ENCODE results near the gene MAP4K2.

The MAP4K2 gene

DNA sequence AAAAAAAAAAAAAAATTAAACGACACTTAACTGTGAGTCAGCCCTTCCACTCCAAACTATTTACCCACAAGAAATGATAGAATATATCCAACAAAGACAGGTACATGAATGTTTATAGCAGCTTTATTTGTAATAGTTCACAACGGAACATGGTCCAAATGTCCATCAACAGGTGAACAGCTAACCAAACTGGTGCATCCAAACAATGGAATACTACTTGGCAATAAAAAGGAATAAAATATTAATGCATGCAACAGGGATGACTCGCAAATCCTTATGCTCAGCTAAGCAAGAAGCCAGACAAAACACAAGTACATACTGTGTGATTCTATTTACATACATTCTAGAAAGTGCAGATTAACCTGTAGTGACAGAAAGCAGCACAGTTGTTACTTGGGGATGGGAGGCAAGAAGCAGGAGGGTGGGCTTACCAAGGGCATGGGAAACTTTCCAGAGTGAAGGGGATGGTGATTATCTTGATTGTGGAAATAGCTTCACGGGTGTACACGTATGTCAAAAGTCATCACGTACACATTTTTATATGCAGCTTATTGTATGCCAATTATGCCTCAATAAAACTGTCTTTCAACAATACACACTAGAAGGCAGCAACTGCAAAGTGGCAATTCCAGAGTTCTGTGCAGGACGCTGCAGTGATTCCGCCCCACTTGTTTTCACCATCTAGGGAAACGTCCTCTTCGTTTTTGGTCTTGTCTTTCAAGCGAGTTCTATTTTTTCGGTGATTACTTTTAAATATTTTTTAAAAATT lies 18.0 kb downstream of the MAP4K2 start:
- Histone ChIP-seq H4K20me1 (ENCODE audit: insufficient read depth, low read length) (no peaks in the 10 kb centered on the region), H3K9me3 (ENCODE audit: insufficient read depth, low read length, severe bottlenecking) (no peaks in the 10 kb centered on the region), H3K4me2 (ENCODE audit: insufficient read depth, low read length) (no peak overlapping the region), H3K27ac (ENCODE audit: low read length) (no peak overlapping the region), H3K27me3 (ENCODE audit: insufficient read depth, low read length, poor library complexity) (no peaks in the 10 kb centered on the region), H3K4me3 (ENCODE audit: low read depth in 1 of 2, low read length in 2 of 2) (no peak overlapping the region), H3K36me3 (ENCODE audit: insufficient read depth, low read length) (no peaks in the 10 kb centered on the region), H3K9ac (ENCODE audit: low read depth, low read length) (no peak overlapping the region), H3K4me1 (ENCODE audit: insufficient read depth, low read length) (peaks cover under 1% of the 10 kb centered on the region), H3K79me2 (ENCODE audit: insufficient read depth, low read length) (no peaks in the 10 kb centered on the region), H2AFZ (ENCODE audit: low read depth, low read length) (no peak overlapping the region)
- DNase-seq, result no peak
- TF ChIP-seq, protein P1, sequence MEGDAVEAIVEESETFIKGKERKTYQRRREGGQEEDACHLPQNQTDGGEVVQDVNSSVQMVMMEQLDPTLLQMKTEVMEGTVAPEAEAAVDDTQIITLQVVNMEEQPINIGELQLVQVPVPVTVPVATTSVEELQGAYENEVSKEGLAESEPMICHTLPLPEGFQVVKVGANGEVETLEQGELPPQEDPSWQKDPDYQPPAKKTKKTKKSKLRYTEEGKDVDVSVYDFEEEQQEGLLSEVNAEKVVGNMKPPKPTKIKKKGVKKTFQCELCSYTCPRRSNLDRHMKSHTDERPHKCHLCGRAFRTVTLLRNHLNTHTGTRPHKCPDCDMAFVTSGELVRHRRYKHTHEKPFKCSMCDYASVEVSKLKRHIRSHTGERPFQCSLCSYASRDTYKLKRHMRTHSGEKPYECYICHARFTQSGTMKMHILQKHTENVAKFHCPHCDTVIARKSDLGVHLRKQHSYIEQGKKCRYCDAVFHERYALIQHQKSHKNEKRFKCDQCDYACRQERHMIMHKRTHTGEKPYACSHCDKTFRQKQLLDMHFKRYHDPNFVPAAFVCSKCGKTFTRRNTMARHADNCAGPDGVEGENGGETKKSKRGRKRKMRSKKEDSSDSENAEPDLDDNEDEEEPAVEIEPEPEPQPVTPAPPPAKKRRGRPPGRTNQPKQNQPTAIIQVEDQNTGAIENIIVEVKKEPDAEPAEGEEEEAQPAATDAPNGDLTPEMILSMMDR (IDR thresholded peaks at IDR 0.05; ENCODE audit: borderline replicate concordance, extremely low read depth, low read length, poor library complexity, severe bottlenecking), result no peak
- ATAC-seq (ENCODE audit: insufficient read depth, low read depth), result no peak

- no peaks in the 10 kb centered on the region for H3K27me3 ChIP-seq (ENCODE audit: insufficient read depth, low read length, poor library complexity)
- H3K27ac ChIP-seq (ENCODE audit: low read length), result peak within 1 kb of the TSS; percentile 96
- H3K79me2 ChIP-seq (ENCODE audit: insufficient read depth, low read length), result peaks cover 51% of the 10 kb centered on the region
- no peaks in the 10 kb centered on the region for H3K9me3 ChIP-seq (ENCODE audit: insufficient read depth, low read length, severe bottlenecking)
- DNase-seq (peak; percentile 100), ATAC-seq (ENCODE audit: insufficient read depth, low read depth) (peak; percentile 92)
- H3K9ac ChIP-seq (ENCODE audit: low read depth, low read length), result peak within 1 kb of the TSS; percentile 97
- peaks cover 45% of the 10 kb centered on the region for H3K4me1 ChIP-seq (ENCODE audit: insufficient read depth, low read length)
- TF ChIP-seq, protein P1 (IDR thresholded peaks at IDR 0.05; ENCODE audit: borderline replicate concordance, extremely low read depth, low read length, poor library complexity, severe bottlenecking), result peak; percentile 26
- no peak for TF ChIP-seq EZH2 (IDR thresholded peaks at IDR 0.05; ENCODE audit: borderline replicate concordance, low read depth, low read length, severe bottlenecking)
- H3K4me2 ChIP-seq (ENCODE audit: insufficient read depth, low read length), result peak within 1 kb of the TSS; percentile 83
- H2AFZ ChIP-seq (ENCODE audit: low read depth, low read length), result peak within 1 kb of the TSS; percentile 86
- peaks cover 39% of the 10 kb centered on the region for H4K20me1 ChIP-seq (ENCODE audit: insufficient read depth, low read length)
- H3K4me3 ChIP-seq (ENCODE audit: low read depth in 1 of 2, low read length in 2 of 2), result peak within 1 kb of the TSS; percentile 82
- peaks cover 39% of the 10 kb centered on the region for H3K36me3 ChIP-seq (ENCODE audit: insufficient read depth, low read length)
These were observed 24.3 kb downstream of the MAP4K2 start, which contains the start of gene SF1 for GRCh38 chr11:64778473-64779298. TSS of gene SF1 (minus strand) at chr11:64778542. CDS start at chr11:64778392, 150 bp downstream.

DNA sequence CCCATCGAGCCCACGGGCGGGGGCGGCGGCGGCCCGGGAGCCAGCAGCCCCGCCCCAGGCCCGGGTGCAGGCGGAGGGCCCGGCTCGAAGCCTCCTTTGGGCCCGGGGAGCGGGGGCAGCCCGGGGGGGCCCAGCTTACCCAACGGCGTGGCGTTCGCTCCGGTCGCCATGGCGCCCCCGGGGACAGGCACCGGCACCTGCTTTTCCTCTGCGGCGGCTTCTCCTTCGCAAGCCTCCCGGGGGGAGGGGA lies 24.9 kb downstream of the MAP4K2 start:
- H3K9me3 ChIP-seq (ENCODE audit: insufficient read depth, low read length, severe bottlenecking), result no peaks in the 10 kb centered on the region
- no peaks in the 10 kb centered on the region for H3K27me3 ChIP-seq (ENCODE audit: insufficient read depth, low read length, poor library complexity)
- H3K79me2 ChIP-seq (ENCODE audit: insufficient read depth, low read length), result peaks cover 56% of the 10 kb centered on the region
- DNase-seq (no peak), ATAC-seq (ENCODE audit: insufficient read depth, low read depth) (no peak)
- peak overlapping the region; percentile 38 for H3K4me2 ChIP-seq (ENCODE audit: insufficient read depth, low read length)
- TF ChIP-seq EZH2 (IDR thresholded peaks at IDR 0.05; ENCODE audit: borderline replicate concordance, low read depth, low read length, severe bottlenecking), result no peak
- TF ChIP-seq, protein P1 (IDR thresholded peaks at IDR 0.05; ENCODE audit: borderline replicate concordance, extremely low read depth, low read length, poor library complexity, severe bottlenecking), result no peak
- peak overlapping the region; percentile 97 for H3K9ac ChIP-seq (ENCODE audit: low read depth, low read length)
- H4K20me1 ChIP-seq (ENCODE audit: insufficient read depth, low read length), result peaks cover 44% of the 10 kb centered on the region
- H3K27ac ChIP-seq (ENCODE audit: low read length), result peak overlapping the region; percentile 91
- H3K4me1 ChIP-seq (ENCODE audit: insufficient read depth, low read length), result peaks cover 51% of the 10 kb centered on the region
- H3K4me3 ChIP-seq (ENCODE audit: low read depth in 1 of 2, low read length in 2 of 2), result peak overlapping the region; percentile 60 to 82; a peak in 3 of 4 replicates
- peaks cover 44% of the 10 kb centered on the region for H3K36me3 ChIP-seq (ENCODE audit: insufficient read depth, low read length)
- H2AFZ ChIP-seq (ENCODE audit: low read depth, low read length), result no peak overlapping the region
